DMS153 (cell line): ENCODE measurements around the gene FAM210B.
"Not testable (repeated sequence)": the region's sequence is repeated elsewhere in the genome, so short reads cannot be mapped to it uniquely, and the experiment has no call there.

ENCODE experiments used
- DNase-seq: peaks from one replicate; lab custom pipeline; 2025; lab: John Stamatoyannopoulos, UW

Gene FAM210B

DNA sequence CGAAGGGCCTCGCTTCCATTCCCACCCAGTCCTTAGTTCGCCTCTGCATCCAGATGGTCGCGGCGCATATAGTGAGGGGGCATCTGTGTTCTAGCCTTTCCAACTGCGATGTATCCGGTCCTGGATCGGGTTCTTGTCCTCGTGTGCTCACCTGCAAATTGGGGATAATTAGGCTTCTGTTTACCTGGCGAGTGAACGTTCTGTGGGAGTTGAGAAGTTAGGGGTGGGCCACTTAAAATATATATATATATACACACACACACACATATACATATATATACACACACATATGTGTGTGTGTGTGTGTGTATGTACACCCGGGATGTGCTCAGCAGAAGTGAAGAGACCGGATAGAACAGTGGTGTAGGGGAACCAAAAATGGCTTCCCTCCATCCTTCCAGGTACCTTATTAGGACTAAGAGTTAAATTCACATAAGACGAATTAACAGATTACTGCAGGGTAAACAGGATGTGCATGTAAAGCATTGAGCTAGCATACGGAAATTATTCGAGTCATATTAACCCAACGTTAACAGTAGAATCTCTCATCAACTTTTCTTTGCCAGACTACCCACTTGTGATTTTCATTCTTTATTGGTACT is 34.2 kb downstream of the FAM210B start:
- no peak for DNase-seq

DNA sequence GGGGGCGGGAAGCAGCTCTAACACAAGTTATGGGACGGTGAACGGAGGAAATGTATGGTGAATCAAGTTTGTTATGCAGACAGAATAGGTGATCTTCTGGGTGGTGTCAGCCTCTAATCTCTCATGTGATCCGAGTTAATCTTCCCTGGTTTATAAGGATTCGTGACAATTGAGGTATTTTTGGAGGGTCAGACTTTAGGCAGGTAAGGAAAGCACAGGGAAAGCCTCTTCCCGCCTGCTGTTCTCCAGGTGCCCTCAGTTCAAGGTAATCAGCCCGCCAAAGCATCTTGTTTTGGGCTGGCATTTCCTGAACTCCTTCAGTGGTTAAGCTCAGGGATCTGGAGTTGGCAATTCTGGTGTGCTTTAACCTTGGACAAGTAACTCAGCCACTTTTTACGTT is 34.9 kb downstream of the FAM210B start:
- no peak for DNase-seq

DNA sequence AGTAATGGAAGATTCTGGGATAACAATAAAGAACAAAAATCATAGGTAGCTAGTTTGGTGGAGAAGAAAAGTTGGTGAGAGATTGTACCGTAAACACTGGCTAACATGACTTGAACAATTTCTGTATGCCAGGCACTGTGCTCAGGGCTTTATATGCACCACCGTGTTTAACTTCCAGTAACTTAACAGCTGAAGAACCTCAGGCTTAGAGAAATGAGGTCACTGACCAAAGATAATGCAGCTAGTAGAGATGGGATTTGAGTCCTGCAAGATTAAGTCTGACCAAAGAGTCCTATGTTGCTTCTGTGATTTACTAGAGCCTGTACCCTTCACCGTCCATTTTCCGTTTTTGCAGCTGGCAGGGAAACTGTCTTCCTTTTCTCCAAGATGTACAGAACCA is 36.4 kb downstream of the FAM210B start:
- DNase-seq: no peak

DNA sequence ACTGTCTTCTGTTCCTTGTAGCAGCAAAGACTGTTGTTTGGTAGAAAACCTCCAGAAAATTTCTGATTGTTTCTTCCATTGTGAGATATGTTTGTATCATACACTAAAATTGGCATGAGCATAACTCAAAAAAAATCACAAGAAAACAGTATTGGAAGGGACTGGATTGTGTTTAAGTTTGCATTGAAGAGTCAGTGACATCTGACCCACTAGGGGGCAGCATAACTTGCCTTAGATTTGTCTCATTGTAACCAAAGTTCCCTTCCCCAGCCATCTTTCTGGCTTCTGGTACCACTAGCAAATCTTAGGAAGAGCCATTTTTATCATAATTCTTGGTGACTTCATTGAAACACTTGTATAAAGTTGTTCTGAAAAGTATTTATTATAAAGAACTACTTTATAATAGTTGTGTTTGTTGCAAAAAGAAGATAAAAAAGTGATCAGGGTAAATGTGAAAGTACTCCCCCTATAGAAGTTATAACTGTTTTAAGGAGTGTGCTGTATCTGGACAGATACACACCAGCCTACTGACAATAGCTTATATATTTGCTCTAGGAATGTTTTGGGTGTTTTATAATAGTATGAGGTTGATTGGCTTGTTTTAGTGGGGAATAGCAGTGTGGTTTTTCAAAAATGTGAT is 41.3 kb downstream of the FAM210B start:
- no peak for DNase-seq

DNA sequence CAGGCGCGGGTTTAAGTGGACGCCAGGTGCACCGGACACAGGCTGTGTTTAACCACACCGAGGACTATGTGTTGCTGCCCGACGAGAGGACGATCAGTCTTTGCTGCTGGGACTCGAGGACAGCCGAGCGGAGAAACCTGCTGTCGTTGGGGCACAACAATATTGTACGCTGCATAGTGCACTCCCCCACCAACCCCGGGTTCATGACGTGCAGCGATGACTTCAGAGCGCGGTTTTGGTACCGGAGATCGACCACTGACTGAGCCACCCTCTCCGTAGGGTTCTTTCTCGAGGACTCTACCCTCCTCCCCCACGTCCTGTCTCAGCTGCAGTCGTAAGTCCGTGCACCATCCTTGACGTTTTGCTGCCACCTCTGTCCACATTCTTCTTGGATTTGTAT is 44.7 kb downstream of the FAM210B start:
- DNase-seq: no peak

DNA sequence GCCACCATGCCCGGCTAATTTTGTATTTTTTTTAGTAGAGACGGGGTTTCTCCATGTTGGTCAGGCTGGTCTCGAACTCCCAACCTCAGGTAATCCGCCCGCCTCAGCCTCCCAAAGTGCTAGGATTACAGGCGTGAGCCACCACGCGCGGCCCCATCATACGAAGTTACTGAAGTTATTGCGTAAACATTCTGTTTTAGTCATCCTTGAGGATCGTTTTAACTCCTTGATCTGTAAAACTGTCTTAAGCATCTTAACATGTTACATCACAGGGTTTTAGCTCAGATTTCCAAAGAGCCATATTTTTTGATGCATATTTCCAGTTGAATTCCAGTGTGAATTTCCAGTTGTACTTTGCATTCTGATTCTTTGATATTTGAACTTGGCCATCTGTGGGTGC is 46.6 kb downstream of the FAM210B start:
- not testable (repeated sequence) for DNase-seq

DNA sequence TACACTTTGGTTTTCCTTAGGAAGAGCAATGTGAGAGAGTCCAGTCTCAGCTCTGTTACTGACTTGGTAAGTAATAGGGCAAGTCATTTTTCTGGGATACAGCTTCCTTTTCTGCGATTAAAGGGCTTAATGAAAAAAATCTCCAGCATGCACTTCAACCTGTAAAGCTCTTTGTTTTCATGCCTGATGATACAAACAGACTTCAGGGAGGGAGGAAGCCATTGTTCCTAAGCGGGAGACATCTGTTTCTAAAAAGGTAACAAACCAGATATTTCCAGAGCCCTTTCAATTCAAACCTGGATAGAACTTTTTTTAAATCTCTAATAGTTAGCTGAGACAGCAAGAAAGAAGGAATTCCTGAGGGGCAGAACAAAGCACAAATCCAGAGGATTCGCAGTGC is 48.1 kb downstream of the FAM210B start:
- DNase-seq: no peak

DNA sequence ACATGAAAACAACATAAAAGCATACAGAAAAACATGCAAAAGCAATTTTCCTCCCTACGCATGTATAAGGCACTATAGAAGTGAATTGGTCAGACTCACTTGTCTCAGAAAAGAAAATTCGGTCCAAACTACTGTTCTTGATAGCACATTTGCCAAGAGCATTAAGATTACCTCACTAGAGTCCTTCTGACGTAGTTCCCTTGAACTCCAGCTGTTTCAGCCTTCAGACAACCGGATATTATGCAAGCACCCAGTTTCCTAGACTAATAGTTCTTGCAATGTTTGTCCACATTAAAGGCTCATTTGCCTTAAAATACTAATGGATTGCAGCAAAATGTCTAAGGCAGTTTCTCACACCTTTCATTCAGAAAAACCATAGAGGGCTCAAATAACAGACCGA is 50.7 kb downstream of the FAM210B start:
- no peak for DNase-seq

DNA sequence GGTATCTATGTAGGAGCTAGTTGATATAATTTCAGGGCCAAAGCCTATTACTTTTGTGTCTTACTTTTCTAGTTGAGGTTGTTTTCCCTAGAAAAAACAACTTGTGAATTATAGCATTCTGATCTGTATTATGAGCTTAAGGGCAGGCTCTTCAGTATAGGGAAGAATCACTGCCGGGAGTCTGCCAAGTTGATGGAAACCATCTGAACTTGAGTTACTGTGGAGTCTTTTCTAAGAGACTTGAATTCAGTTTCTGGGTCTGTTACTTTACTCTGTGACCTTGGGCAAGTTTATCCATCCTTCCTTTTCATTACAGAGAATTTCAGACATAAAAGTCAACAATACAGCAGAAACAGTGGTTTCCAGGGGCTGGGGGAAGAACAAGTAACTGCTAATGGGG is 51.2 kb downstream of the FAM210B start:
- DNase-seq: no peak

DNA sequence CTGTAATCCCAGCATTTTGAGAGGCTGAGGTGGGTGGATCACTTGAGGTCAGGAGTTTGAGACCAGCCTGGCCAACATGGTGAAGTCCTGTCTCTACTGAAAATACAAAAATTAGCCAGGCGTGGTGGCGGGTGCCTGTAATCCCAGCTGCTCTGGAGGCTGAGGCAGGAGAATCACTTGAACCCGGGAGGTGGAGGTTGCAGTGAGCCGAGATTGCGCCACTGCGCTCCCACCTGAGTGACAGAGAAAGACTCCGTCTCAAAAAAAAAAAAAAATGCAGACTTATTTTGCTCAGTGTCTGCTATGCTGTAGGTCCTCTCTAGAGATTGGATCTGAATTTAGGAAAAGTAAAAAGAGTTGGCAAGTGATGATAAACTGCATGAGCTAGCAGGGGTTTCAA is 52.5 kb downstream of the FAM210B start:
- DNase-seq: not testable (repeated sequence)

DNA sequence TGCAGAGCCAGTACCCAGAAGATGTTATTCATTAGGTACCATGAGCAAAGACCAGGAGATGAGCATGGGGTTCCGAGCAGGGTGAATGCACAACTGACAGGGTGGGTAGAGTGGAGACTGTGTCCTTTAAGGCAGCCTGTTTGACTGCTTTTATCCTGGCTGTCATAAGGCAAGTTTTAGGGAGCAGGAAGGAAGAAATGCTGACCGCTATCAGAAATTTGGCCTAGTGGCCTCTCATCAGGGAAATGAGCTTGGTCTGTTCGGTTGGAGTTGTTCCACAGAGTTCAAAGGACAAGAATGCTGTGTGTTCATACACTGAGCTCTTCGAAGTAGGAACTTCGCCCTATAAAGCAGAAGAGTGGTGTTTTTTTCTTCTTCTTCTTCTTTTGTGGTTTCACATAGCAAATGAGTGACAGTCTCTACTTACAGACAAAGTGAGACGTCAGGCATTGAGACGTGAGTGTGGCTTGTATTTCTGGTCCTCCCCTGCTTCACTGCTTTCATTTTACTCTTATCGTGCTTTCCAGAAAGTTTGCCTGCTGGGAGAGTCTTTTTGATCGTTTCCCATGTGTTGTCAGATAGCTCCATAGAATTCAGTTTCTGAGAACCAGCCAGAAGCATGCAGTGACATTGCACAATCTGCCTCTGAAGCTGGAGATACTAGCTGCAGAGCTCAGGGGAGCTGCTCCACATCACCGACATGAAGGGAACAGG is 53.1 kb downstream of the FAM210B start, which contains the start of gene CASS4:
CASS4 (plus strand) TSS at position 502 of the 714 bp plus-strand sequence; CDS start at position 701, 199 bp downstream.
- no peak for DNase-seq

DNA sequence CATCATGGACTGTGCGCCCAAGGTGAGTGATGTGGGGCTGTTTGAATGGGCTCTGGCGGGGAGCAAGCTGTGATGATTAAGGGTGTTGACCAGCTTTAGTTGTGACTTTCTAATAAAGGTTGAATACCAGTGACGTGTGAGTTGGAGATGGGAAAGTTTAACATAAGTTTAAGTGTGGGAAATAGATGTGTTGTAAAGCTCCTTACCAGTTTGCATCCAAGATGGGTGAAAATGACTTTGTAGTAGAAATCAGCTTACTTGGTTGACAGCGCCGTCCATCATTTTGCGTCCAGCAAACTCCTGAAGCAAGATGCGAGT is 53.7 kb downstream of the FAM210B start:
- DNase-seq: no peak

DNA sequence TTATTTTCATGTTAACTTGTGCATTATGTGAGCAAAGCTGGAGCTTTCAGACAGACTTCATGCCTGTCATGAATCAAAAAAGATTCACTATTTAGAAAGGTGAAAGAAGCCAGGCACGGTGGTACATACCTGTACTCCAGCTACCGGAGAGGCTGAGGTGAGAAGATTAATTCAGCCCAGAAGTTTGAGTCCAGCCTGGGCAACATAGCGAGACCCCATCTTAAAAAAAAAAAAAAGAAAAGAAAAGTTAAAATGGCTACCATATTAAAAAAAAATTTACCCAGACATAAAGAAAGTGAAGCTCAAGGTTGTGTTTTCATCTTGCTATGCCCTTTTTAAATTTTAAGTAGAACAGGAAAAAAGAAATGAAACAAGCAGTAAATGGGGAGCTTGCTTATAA is 54.2 kb downstream of the FAM210B start:
- no peak for DNase-seq

DNA sequence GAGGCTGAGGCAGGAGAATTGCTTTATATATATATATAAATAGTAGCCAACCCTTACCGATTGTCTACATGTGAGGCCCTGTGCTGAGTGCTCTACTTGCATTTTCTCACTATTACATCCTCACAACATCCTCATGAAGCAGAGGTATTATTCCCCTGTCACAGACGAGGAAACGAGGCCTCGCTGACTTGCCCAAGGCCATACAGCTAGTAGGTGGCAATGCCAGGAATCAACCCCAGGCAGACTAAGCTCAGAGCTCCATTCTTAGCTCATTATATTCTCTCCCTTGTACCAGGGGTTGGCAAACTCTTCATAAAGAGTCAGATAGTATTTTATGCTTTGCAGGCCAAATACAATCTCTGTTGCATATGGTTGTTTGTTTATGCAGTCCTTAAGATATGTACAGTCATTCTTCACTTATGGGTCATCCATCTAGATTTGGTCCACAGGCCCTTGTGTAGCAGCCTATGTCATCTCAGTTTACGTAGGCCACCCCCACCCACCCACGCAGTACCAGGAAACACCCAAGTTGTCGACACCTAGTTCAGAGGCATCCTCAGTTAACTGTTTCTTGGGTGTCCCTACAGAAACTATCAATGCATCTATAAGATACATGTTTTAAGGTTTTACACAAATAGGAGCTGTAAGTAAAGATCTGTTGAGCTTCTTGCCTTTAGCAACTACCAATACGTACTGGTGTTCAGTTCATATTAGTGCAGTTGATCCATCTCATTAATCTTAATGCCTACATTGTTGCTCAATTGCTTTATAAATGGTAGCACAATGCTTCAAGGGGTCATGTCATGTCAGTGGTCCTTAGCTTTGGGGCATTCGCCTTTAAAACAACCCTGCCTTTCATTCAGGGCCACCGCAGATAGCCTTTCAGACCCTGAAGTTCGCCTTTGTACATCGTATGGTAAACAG is 56.3 kb downstream of the FAM210B start:
- no peak for DNase-seq

DNA sequence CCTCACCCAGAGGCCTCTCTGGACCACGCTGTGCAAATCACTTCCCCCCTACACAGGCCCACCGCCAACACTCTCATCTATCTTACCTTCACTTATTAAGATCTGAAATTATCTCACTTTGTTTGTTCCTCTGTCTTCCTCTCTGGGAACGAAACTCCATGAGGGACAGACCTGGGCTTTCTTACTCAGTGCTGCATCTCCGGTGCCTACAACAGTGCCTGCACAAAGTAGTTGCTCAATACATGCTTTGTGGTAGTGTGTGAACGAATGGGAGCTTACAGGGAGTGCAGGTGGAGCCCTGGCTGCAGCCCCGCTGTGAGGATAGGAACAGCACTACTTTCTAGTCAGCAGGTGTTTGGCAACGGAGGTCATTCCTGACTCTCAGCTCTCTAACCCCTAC is 58.6 kb downstream of the FAM210B start:
- DNase-seq: no peak

DNA sequence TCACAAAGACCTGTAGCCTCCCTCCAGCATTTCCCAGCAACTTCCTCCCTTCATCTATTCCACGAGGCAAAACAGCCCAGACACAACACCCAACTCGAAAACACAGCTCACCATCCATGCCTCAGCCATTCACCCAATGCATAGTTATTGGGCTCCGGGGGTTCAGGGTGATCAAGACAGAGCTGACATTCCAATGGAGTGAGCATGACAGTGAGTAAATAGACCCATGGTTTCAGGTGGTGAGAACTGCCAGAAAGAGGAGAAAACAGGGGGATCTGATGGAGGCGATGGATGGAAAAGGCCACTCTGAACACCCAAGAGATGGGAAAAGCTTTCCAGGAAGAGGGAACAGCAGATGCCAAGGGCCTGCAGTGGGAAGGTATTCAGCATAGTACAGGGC is 59.1 kb downstream of the FAM210B start:
- no peak for DNase-seq
